Transverse colon (tissue), 4 donors: ENCODE measurements around the gene MPV17L.
"Not testable (repeated sequence)": the region's sequence is repeated elsewhere in the genome, so short reads cannot be mapped to it uniquely, and the experiment has no call there.

Experiments used
- CTCF ChIP-seq, 5 experiments: fragments of 200-600 bp in 3 of 5; fragments of 450-650 bp in 2 of 5; sonication (generic) in 3 of 5; IDR thresholded peaks; 1 replicate in 2 of 5; 2 replicates in 3 of 5; pipeline ENCODE4 v1.5.1; 2016 to 2017; ENCODE audit warnings: antibody characterized with exemption in 5 of 5, inconsistent platforms in 3 of 5, mild to moderate bottlenecking in 2 of 5, moderate library complexity in 1 of 5
- EP300 ChIP-seq: sonication (generic); formaldehyde crosslinking; IDR thresholded peaks from one replicate; pipeline ENCODE4 v1.6.1; 2017; ENCODE audit warnings: antibody characterized with exemption, low read depth
- POLR2A ChIP-seq: fragments of 450-650 bp; IDR thresholded peaks from one replicate; pipeline ENCODE4 v1.6.1; 2016; ENCODE audit warnings: antibody characterized with exemption, mild to moderate bottlenecking, moderate library complexity
- POLR2AphosphoS5 ChIP-seq, 3 donors: sonication (generic); formaldehyde crosslinking; IDR thresholded peaks; one replicate each; pipeline ENCODE4 v1.6.1; 2016; ENCODE audit warnings: antibody characterized with exemption in 3 of 3

- TF ChIP-seq POLR2A; CTCF (IDR thresholded peaks at IDR 0.05); POLR2AphosphoS5 (IDR thresholded peaks at IDR 0.05); EP300: not testable (repeated sequence)
Measured at GRCh38 chr16:15351745-15352144, 43.8 kb upstream of the MPV17L start.
